ENCODE results near the gene CHODL. TPM values are rescaled to one million over a fixed set of nuclear protein-coding genes. Genes with fewer than 3 reads are reported as not detected.

CHODL gene
- total RNA-seq, 1 donor from 2014 or later, result 0.36 TPM

DNA sequence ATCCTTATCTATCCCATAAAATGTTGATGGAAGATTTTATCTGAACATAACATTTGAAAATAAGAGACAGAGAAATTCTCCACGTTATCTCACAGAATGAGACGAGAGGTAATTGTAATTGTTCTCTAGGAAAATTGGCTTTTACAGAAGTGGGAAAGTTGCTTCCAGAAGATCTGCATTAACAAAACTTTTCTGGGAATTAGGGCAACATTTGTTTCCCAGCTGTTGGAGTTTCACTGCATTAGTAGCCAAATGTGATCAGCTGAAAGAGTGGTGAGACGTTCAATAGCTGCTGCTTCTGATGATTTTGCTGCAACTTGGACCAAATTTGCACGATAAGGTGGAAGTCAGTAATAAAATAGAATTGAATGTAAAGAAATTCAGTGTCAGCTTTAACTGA, 7.6 kb downstream of the CHODL start:
- Histone ChIP-seq H3K27ac (ENCODE audit: low read depth, low read length) (no peak overlapping the region), H4K20me1 (ENCODE audit: insufficient read depth, low read length) (no peaks in the 10 kb centered on the region), H3K27me3 (ENCODE audit: insufficient read depth, low read length) (no peaks in the 10 kb centered on the region), H3K4me3 (ENCODE audit: insufficient read depth, low read depth, low read length) (no peak overlapping the region), H3K4me1 (ENCODE audit: insufficient read depth, low read length) (no peaks in the 10 kb centered on the region), H3K9me3 (ENCODE audit: insufficient read depth, low read depth, low read length) (no peaks in the 10 kb centered on the region), H2AFZ (ENCODE audit: low read depth, low read length) (no peak overlapping the region), H3K9ac (ENCODE audit: low read length) (no peak overlapping the region), H3K4me2 (ENCODE audit: low read length) (no peak overlapping the region), H3K36me3 (ENCODE audit: insufficient read depth, low read length) (no peaks in the 10 kb centered on the region), H3K79me2 (ENCODE audit: insufficient read depth, low read length) (no peaks in the 10 kb centered on the region)
- DNase-seq (ENCODE audit: low read depth) (no peak), FAIRE-seq (no peak)
- H3K36me3 Mint-ChIP-seq (ENCODE audit: low read depth, unreplicated experiment), result no peaks in the 10 kb centered on the region
- H3K9me3 Mint-ChIP-seq (ENCODE audit: unreplicated experiment), result no peaks in the 10 kb centered on the region
- no peak for TF ChIP-seq EZH2 (IDR thresholded peaks at IDR 0.05; ENCODE audit: insufficient read depth, low read length)
- TF ChIP-seq, protein P1, sequence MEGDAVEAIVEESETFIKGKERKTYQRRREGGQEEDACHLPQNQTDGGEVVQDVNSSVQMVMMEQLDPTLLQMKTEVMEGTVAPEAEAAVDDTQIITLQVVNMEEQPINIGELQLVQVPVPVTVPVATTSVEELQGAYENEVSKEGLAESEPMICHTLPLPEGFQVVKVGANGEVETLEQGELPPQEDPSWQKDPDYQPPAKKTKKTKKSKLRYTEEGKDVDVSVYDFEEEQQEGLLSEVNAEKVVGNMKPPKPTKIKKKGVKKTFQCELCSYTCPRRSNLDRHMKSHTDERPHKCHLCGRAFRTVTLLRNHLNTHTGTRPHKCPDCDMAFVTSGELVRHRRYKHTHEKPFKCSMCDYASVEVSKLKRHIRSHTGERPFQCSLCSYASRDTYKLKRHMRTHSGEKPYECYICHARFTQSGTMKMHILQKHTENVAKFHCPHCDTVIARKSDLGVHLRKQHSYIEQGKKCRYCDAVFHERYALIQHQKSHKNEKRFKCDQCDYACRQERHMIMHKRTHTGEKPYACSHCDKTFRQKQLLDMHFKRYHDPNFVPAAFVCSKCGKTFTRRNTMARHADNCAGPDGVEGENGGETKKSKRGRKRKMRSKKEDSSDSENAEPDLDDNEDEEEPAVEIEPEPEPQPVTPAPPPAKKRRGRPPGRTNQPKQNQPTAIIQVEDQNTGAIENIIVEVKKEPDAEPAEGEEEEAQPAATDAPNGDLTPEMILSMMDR (IDR thresholded peaks at IDR 0.05; ENCODE audit: insufficient read depth, low read depth, low read length), result no peak
- no peaks in the 10 kb centered on the region for H3K27me3 Mint-ChIP-seq (ENCODE audit: low read depth, unreplicated experiment)
- no peak overlapping the region for H3K4me3 Mint-ChIP-seq (ENCODE audit: unreplicated experiment)
- H3K27ac Mint-ChIP-seq (ENCODE audit: unreplicated experiment), result no peak overlapping the region
- no peaks in the 10 kb centered on the region for H3K4me1 Mint-ChIP-seq (ENCODE audit: low read depth, unreplicated experiment)

DNA sequence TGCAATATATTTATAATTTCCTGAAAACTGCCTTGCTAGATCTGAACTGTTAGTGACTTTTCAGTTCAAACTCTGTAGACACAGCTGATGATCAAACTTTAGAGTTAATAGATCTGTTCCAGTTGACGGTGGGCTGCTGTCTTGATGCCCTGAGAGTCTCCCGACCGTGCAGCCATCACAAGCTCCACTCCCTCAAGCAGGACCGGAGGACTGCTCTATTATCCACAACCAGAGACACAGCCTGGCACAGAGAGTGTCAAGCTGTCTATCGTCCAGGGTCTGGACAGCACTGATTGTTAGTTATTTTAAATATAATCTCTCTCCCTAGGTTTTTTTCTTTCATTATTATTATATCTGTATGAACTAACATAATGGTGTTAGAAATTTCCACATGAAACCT, 8.0 kb downstream of the CHODL start:
- H4K20me1 ChIP-seq (ENCODE audit: insufficient read depth, low read length), result no peaks in the 10 kb centered on the region
- H3K27me3 ChIP-seq (ENCODE audit: insufficient read depth, low read length), result no peaks in the 10 kb centered on the region
- no peak overlapping the region for H3K27ac Mint-ChIP-seq (ENCODE audit: unreplicated experiment)
- DNase-seq (ENCODE audit: low read depth), result no peak
- no peaks in the 10 kb centered on the region for H3K36me3 Mint-ChIP-seq (ENCODE audit: low read depth, unreplicated experiment)
- H3K79me2 ChIP-seq (ENCODE audit: insufficient read depth, low read length), result no peaks in the 10 kb centered on the region
- no peaks in the 10 kb centered on the region for H3K36me3 ChIP-seq (ENCODE audit: insufficient read depth, low read length)
- H3K27me3 Mint-ChIP-seq (ENCODE audit: low read depth, unreplicated experiment), result no peaks in the 10 kb centered on the region
- H3K4me1 Mint-ChIP-seq (ENCODE audit: low read depth, unreplicated experiment), result no peaks in the 10 kb centered on the region
- TF ChIP-seq, protein P1 (IDR thresholded peaks at IDR 0.05; ENCODE audit: insufficient read depth, low read depth, low read length), result no peak
- TF ChIP-seq EZH2 (IDR thresholded peaks at IDR 0.05; ENCODE audit: insufficient read depth, low read length), result no peak
- FAIRE-seq, result no peak
- no peaks in the 10 kb centered on the region for H3K4me1 ChIP-seq (ENCODE audit: insufficient read depth, low read length)
- H3K27ac ChIP-seq (ENCODE audit: low read depth, low read length), result no peak overlapping the region
- no peaks in the 10 kb centered on the region for H3K9me3 Mint-ChIP-seq (ENCODE audit: unreplicated experiment)
- H3K4me2 ChIP-seq (ENCODE audit: low read length), result no peak overlapping the region
- no peaks in the 10 kb centered on the region for H3K9me3 ChIP-seq (ENCODE audit: insufficient read depth, low read depth, low read length)
- H3K4me3 ChIP-seq (ENCODE audit: insufficient read depth, low read depth, low read length), result no peak overlapping the region
- H2AFZ ChIP-seq (ENCODE audit: low read depth, low read length), result no peak overlapping the region
- no peak overlapping the region for H3K9ac ChIP-seq (ENCODE audit: low read length)
- H3K4me3 Mint-ChIP-seq (ENCODE audit: unreplicated experiment), result no peak overlapping the region

DNA sequence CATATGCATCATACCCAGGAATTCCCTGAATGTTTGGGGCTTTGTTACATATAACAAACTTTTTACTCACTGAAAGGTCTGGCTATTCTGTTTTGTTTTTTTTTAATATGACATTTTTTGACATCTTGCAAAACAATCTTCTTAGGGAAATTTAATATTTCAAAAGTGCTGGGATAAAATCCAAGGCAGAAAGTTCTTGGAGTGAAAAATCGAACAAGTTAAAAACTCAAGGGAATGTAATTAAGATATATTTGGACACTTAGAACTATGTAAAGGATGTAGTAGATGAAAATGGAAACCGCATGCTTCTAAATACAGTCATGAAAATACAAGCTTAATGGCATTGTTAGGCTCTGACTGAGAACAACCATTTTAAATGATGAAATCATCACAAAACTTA, 8.6 kb downstream of the CHODL start:
- H3K27ac ChIP-seq (ENCODE audit: low read depth, low read length), result no peak overlapping the region
- Mint-ChIP-seq H3K36me3 (ENCODE audit: low read depth, unreplicated experiment) (no peaks in the 10 kb centered on the region), H3K4me3 (ENCODE audit: unreplicated experiment) (no peak overlapping the region), H3K27me3 (ENCODE audit: low read depth, unreplicated experiment) (no peaks in the 10 kb centered on the region), H3K9me3 (ENCODE audit: unreplicated experiment) (no peaks in the 10 kb centered on the region), H3K27ac (ENCODE audit: unreplicated experiment) (no peak overlapping the region), H3K4me1 (ENCODE audit: low read depth, unreplicated experiment) (no peaks in the 10 kb centered on the region)
- no peaks in the 10 kb centered on the region for H3K27me3 ChIP-seq (ENCODE audit: insufficient read depth, low read length)
- no peaks in the 10 kb centered on the region for H3K4me1 ChIP-seq (ENCODE audit: insufficient read depth, low read length)
- H4K20me1 ChIP-seq (ENCODE audit: insufficient read depth, low read length), result no peaks in the 10 kb centered on the region
- H3K9ac ChIP-seq (ENCODE audit: low read length), result no peak overlapping the region
- no peak overlapping the region for H2AFZ ChIP-seq (ENCODE audit: low read depth, low read length)
- no peak for DNase-seq (ENCODE audit: low read depth)
- no peak for FAIRE-seq
- TF ChIP-seq, protein P1 (IDR thresholded peaks at IDR 0.05; ENCODE audit: insufficient read depth, low read depth, low read length), result no peak
- no peak for TF ChIP-seq EZH2 (IDR thresholded peaks at IDR 0.05; ENCODE audit: insufficient read depth, low read length)
- H3K79me2 ChIP-seq (ENCODE audit: insufficient read depth, low read length), result no peaks in the 10 kb centered on the region
- H3K36me3 ChIP-seq (ENCODE audit: insufficient read depth, low read length), result no peaks in the 10 kb centered on the region
- H3K9me3 ChIP-seq (ENCODE audit: insufficient read depth, low read depth, low read length), result no peaks in the 10 kb centered on the region
- H3K4me3 ChIP-seq (ENCODE audit: insufficient read depth, low read depth, low read length), result no peak overlapping the region
- no peak overlapping the region for H3K4me2 ChIP-seq (ENCODE audit: low read length)
